ENCODE results near the gene MAEA. TPM values are rescaled to one million over a fixed set of nuclear protein-coding genes. Genes with fewer than 3 reads are reported as not detected.

MAEA gene
- total RNA-seq, 2 experiments from 2014 or later: 38.9 to 40.4 TPM

GRCh38 chr4:1265351-1265750 lies 24.3 kb upstream of the MAEA start:
- H3K27ac Mint-ChIP-seq: no peak overlapping the region
- H3K4me1 Mint-ChIP-seq: peaks cover 17% of the 10 kb centered on the region
- no peaks in the 10 kb centered on the region for H3K27me3 Mint-ChIP-seq
- POLR2A ChIA-PET: no interaction called here
- CTCF ChIA-PET: interaction anchor here (0.6 to 3.5 kb wide), 7 partner anchors 8 to 136 kb away, joined by 3 to 17 read pairs (median 3); partner anchors contain the start of gene CTBP1
- intact Hi-C loops (cut with DNase I, micrococcal nuclease): loop anchor here in 1 of 2 experiments (5.0 kb wide), 2 partner anchors 63 to 253 kb away; partner anchors contain the start of gene FGFRL1
- no peak for DNase-seq
- ATAC-seq: no peak
- H3K9me3 Mint-ChIP-seq (ENCODE audit: low read depth): peaks cover 7% of the 10 kb centered on the region
- no peak overlapping the region for H3K4me3 Mint-ChIP-seq
- peaks cover 3% of the 10 kb centered on the region for H3K36me3 Mint-ChIP-seq (ENCODE audit: low read depth)

GRCh38 chr4:1266881-1267763 lies 22.6 kb upstream of the MAEA start:
- Mint-ChIP-seq H3K9me3 (ENCODE audit: low read depth) (peaks cover 10% of the 10 kb centered on the region), H3K36me3 (ENCODE audit: low read depth) (peaks cover 3% of the 10 kb centered on the region), H3K4me3 (peak overlapping the region; percentile 63), H3K4me1 (peaks cover 13% of the 10 kb centered on the region), H3K27me3 (no peaks in the 10 kb centered on the region), H3K27ac (peak overlapping the region; percentile 90)
- ChIA-PET POLR2A (interaction anchor here (0.6 kb wide), 1 partner anchor 28 kb away, joined by 4 read pairs; no protein-coding TSS in a partner anchor), CTCF (interaction anchor here (0.6 to 3.5 kb wide), 11 partner anchors 10 to 481 kb away, joined by 3 to 22 read pairs (median 5); partner anchors contain the start of gene CTBP1)
- intact Hi-C loops (cut with DNase I, micrococcal nuclease): loop anchor here (1.0 to 5.0 kb wide), 7 partner anchors 9 to 255 kb away; partner anchors contain the start of genes FGFRL1 (in 1 of the 2) and MAEA (in 1 of the 2)
- ATAC-seq: peak; percentile 71
- DNase-seq: peak; percentile 29

GRCh38 chr4:1269209-1269608 lies 20.5 kb upstream of the MAEA start:
- no peak overlapping the region for H3K27ac Mint-ChIP-seq
- peaks cover 10% of the 10 kb centered on the region for H3K9me3 Mint-ChIP-seq (ENCODE audit: low read depth)
- H3K4me1 Mint-ChIP-seq: peaks cover 13% of the 10 kb centered on the region
- ATAC-seq: no peak
- H3K27me3 Mint-ChIP-seq: no peaks in the 10 kb centered on the region
- DNase-seq: no peak
- peaks cover 3% of the 10 kb centered on the region for H3K36me3 Mint-ChIP-seq (ENCODE audit: low read depth)
- intact Hi-C loops (cut with DNase I, micrococcal nuclease): loop anchor here (2.0 to 5.0 kb wide), 3 partner anchors 18 to 257 kb away; partner anchors contain the start of gene FGFRL1 (in 1 of the 2)
- no peak overlapping the region for H3K4me3 Mint-ChIP-seq
- CTCF ChIA-PET: interaction anchor here (0.8 to 2.4 kb wide), 13 partner anchors 9 to 140 kb away, joined by 3 to 22 read pairs (median 6); no protein-coding TSS in a partner anchor
- POLR2A ChIA-PET: interaction anchor here (0.7 kb wide), 1 partner anchor 102 kb away, joined by 3 read pairs; no protein-coding TSS in a partner anchor

GRCh38 chr4:1271686-1272085 lies 18.0 kb upstream of the MAEA start:
- intact Hi-C loops (cut with DNase I, micrococcal nuclease): no loop called here
- DNase-seq: no peak
- ChIA-PET POLR2A (no interaction called here), CTCF (no interaction called here)
- peaks cover 3% of the 10 kb centered on the region for H3K36me3 Mint-ChIP-seq (ENCODE audit: low read depth)
- no peak overlapping the region for H3K27ac Mint-ChIP-seq
- no peaks in the 10 kb centered on the region for H3K27me3 Mint-ChIP-seq
- peaks cover 10% of the 10 kb centered on the region for H3K9me3 Mint-ChIP-seq (ENCODE audit: low read depth)
- no peak overlapping the region for H3K4me3 Mint-ChIP-seq
- peaks cover 13% of the 10 kb centered on the region for H3K4me1 Mint-ChIP-seq
- no peak for ATAC-seq

GRCh38 chr4:1274871-1275270 lies 14.8 kb upstream of the MAEA start:
- CTCF ChIA-PET: interaction anchor here (1.0 kb wide), 1 partner anchor 44 kb away, joined by 3 read pairs; no protein-coding TSS in a partner anchor
- POLR2A ChIA-PET: no interaction called here
- Mint-ChIP-seq H3K27ac (no peak overlapping the region), H3K9me3 (ENCODE audit: low read depth) (peaks cover 3% of the 10 kb centered on the region), H3K4me3 (no peak overlapping the region), H3K27me3 (no peaks in the 10 kb centered on the region), H3K4me1 (no peaks in the 10 kb centered on the region), H3K36me3 (ENCODE audit: low read depth) (no peaks in the 10 kb centered on the region)
- ATAC-seq (no peak), DNase-seq (no peak)
- intact Hi-C loops (cut with DNase I, micrococcal nuclease): no loop called here

- no peak for DNase-seq
- Mint-ChIP-seq H3K27me3 (no peaks in the 10 kb centered on the region), H3K4me3 (no peak overlapping the region), H3K4me1 (no peaks in the 10 kb centered on the region), H3K27ac (no peak overlapping the region), H3K36me3 (ENCODE audit: low read depth) (no peaks in the 10 kb centered on the region), H3K9me3 (ENCODE audit: low read depth) (no peaks in the 10 kb centered on the region)
- CTCF ChIA-PET: interaction anchor here (1.1 to 1.8 kb wide), 3 partner anchors 9 to 290 kb away, joined by 4 to 6 read pairs (median 4); partner anchors contain the start of gene IDUA
- POLR2A ChIA-PET: no interaction called here
- intact Hi-C loops (cut with DNase I, micrococcal nuclease): no loop called here
- ATAC-seq: no peak
Observed at GRCh38 chr4:1276984-1277383, 12.7 kb upstream of the MAEA start.

GRCh38 chr4:1277667-1278665 lies 11.7 kb upstream of the MAEA start:
- ATAC-seq (peak; percentile 78), DNase-seq (peak; percentile 32)
- no peak overlapping the region for H3K27ac Mint-ChIP-seq
- intact Hi-C loops (cut with DNase I, micrococcal nuclease): loop anchor here in 1 of 2 experiments (1.0 kb wide), 1 partner anchor 74 kb away; no protein-coding TSS in a partner anchor
- ChIA-PET CTCF (interaction anchor here (0.9 to 1.8 kb wide), 4 partner anchors 10 to 291 kb away, joined by 3 to 6 read pairs (median 4); partner anchors contain the start of gene IDUA), POLR2A (no interaction called here)
- no peaks in the 10 kb centered on the region for H3K4me1 Mint-ChIP-seq
- H3K36me3 Mint-ChIP-seq (ENCODE audit: low read depth): no peaks in the 10 kb centered on the region
- H3K4me3 Mint-ChIP-seq: no peak overlapping the region
- no peaks in the 10 kb centered on the region for H3K27me3 Mint-ChIP-seq
- H3K9me3 Mint-ChIP-seq (ENCODE audit: low read depth): no peaks in the 10 kb centered on the region

- no peak overlapping the region for H3K27ac Mint-ChIP-seq
- H3K4me1 Mint-ChIP-seq: no peaks in the 10 kb centered on the region
Observed at GRCh38 chr4:1279253-1279652, 10.4 kb upstream of the MAEA start.

GRCh38 chr4:1283711-1284110 lies 6.0 kb upstream of the MAEA start:
- ChIA-PET POLR2A (no interaction called here), CTCF (no interaction called here)
- Mint-ChIP-seq H3K36me3 (ENCODE audit: low read depth) (no peaks in the 10 kb centered on the region), H3K27ac (no peak overlapping the region), H3K27me3 (no peaks in the 10 kb centered on the region), H3K4me3 (no peak overlapping the region), H3K4me1 (peaks cover 5% of the 10 kb centered on the region), H3K9me3 (ENCODE audit: low read depth) (peaks cover 4% of the 10 kb centered on the region)
- no peak for DNase-seq
- no peak for ATAC-seq
- intact Hi-C loops (cut with DNase I, micrococcal nuclease): no loop called here

More at GRCh38 chr4:1279253-1279652, 10.4 kb upstream of the MAEA start:
- intact Hi-C loops (cut with DNase I, micrococcal nuclease): no loop called here
- H3K4me3 Mint-ChIP-seq: no peak overlapping the region
- ChIA-PET POLR2A (no interaction called here), CTCF (no interaction called here)
- H3K36me3 Mint-ChIP-seq (ENCODE audit: low read depth): no peaks in the 10 kb centered on the region
- H3K27me3 Mint-ChIP-seq: no peaks in the 10 kb centered on the region
- DNase-seq (no peak), ATAC-seq (no peak)
- no peaks in the 10 kb centered on the region for H3K9me3 Mint-ChIP-seq (ENCODE audit: low read depth)

- H3K9me3 Mint-ChIP-seq (ENCODE audit: low read depth): peaks cover 4% of the 10 kb centered on the region
- no peaks in the 10 kb centered on the region for H3K27me3 Mint-ChIP-seq
- ChIA-PET POLR2A (no interaction called here), CTCF (interaction anchor here (0.6 to 1.7 kb wide), 6 partner anchors 17 to 361 kb away, joined by 3 to 7 read pairs (median 4); no protein-coding TSS in a partner anchor)
- H3K4me1 Mint-ChIP-seq: peaks cover 8% of the 10 kb centered on the region
- no peak for DNase-seq
- ATAC-seq: no peak
- H3K36me3 Mint-ChIP-seq (ENCODE audit: low read depth): no peaks in the 10 kb centered on the region
- H3K27ac Mint-ChIP-seq: no peak overlapping the region
- no peak overlapping the region for H3K4me3 Mint-ChIP-seq
- intact Hi-C loops (cut with DNase I, micrococcal nuclease): loop anchor here (5.0 kb wide), 2 partner anchors 153 to 603 kb away; no protein-coding TSS in a partner anchor
Observed at GRCh38 chr4:1285151-1285789, 4.4 kb upstream of the MAEA start.

All from activated CD4-positive, alpha-beta T cell treated with anti-CD3 and anti-CD28 coated beads for 36 hours (primary cell).